IMR-90 (cell line): Measurements from ENCODE around the gene PPP2R2D. TPM values are rescaled to one million over a fixed set of nuclear protein-coding genes. Genes with fewer than 3 reads are reported as not detected.
A peak's percentile ranks its signal among the peaks of the same experiment; 100 is the strongest.

Experiments
- ATAC-seq: fragments of 200-7000 bp; cut with Tn5 transposase; 2 replicates; pipeline ENCODE4 v1.9.1; 2020; ENCODE audit warnings: low read depth, mild to moderate bottlenecking, moderate library complexity
- BruUV-seq: library from RNA; stranded (reverse); fragments of 400-500 nt; replicated peaks from 2 replicates; lab custom pipeline; 2021; lab: Mats Ljungman, UMichigan
- CTCF ChIA-PET: fragments of 300-600 bp; formaldehyde crosslinking; extraction: SDS; loops from one replicate; lab custom pipeline; 2021; ENCODE audit warnings: antibody characterized with exemption; lab: Yijun Ruan, JAX
- POLR2A ChIA-PET: fragments of 300-600 bp; sonication (Branson Sonifier 250); formaldehyde crosslinking; loops from one replicate; lab custom pipeline; 2022; ENCODE audit warnings: antibody characterized with exemption; ENCODE audit not compliant: unreplicated experiment; lab: Charles Lee
- DNase-seq: peaks from one replicate; pipeline ENCODE4 v3.0.0; 2013
- H2AFZ ChIP-seq: replicated peaks from 2 replicates; pipeline ENCODE3; 2013; ENCODE audit warnings: low read length, mild to moderate bottlenecking; ENCODE audit not compliant: poor library complexity
- H2AK5ac ChIP-seq: 2 replicates; pipeline ENCODE4 v1.6.1; 2013; ENCODE audit warnings: low read depth, low read length, inconsistent platforms
- H2AK9ac ChIP-seq: replicated peaks from 2 replicates; pipeline ENCODE3; 2013; ENCODE audit warnings: mild to moderate bottlenecking, low read depth, low read length, moderate library complexity; ENCODE audit not compliant: poor library complexity
- H2BK120ac ChIP-seq: 2 replicates; pipeline ENCODE4 v1.6.1; 2013; ENCODE audit warnings: low read depth, low read length, inconsistent platforms
- H2BK15ac ChIP-seq: 3 replicates; pipeline ENCODE4 v1.6.1; 2013; ENCODE audit warnings: low read depth, low read length, inconsistent platforms
- H2BK20ac ChIP-seq: 2 replicates; pipeline ENCODE4 v1.6.1; 2013; ENCODE audit warnings: low read depth, mild to moderate bottlenecking, inconsistent platforms, low read length, moderate library complexity
- H2BK5ac ChIP-seq: 2 replicates; pipeline ENCODE4 v1.6.1; 2013; ENCODE audit warnings: mild to moderate bottlenecking, low read depth, low read length, inconsistent platforms; ENCODE audit not compliant: poor library complexity, severe bottlenecking
- H3K14ac ChIP-seq: replicated peaks from 2 replicates; pipeline ENCODE4 v1.6.1; 2013; ENCODE audit warnings: low read depth, low read length, inconsistent platforms
- H3K18ac ChIP-seq: 2 replicates; pipeline ENCODE4 v1.6.1; 2013; ENCODE audit warnings: low read depth, low read length, control low read depth
- H3K23ac ChIP-seq: 2 replicates; pipeline ENCODE4 v1.6.1; 2013; ENCODE audit warnings: low read depth, low read length, inconsistent platforms
- H3K27ac ChIP-seq: 2 replicates; pipeline ENCODE4 v1.5.1; 2013; ENCODE audit warnings: mild to moderate bottlenecking, control low read depth, low read length; ENCODE audit not compliant: insufficient read depth
- H3K27me3 ChIP-seq: 2 replicates; pipeline ENCODE4 v1.6.1; 2013; ENCODE audit warnings: low read length; ENCODE audit not compliant: control insufficient read depth, insufficient read depth
- H3K36me3 ChIP-seq: 2 replicates; pipeline ENCODE4 v1.6.1; 2013; ENCODE audit warnings: low read length, mixed read lengths; ENCODE audit not compliant: control insufficient read depth, insufficient read depth
- H3K4ac ChIP-seq: 2 replicates; pipeline ENCODE4 v1.6.1; 2013; ENCODE audit warnings: low read depth, low read length, inconsistent platforms
- H3K4me1 ChIP-seq: 2 replicates; pipeline ENCODE4 v1.6.1; 2013; ENCODE audit warnings: low read length, mixed read lengths; ENCODE audit not compliant: control insufficient read depth, insufficient read depth
- H3K4me2 ChIP-seq: 2 replicates; pipeline ENCODE4 v1.6.1; 2013; ENCODE audit warnings: low read depth, mild to moderate bottlenecking, control low read depth, low read length, moderate library complexity
- H3K4me3 ChIP-seq: 2 replicates; pipeline ENCODE4 v1.5.1; 2013; ENCODE audit warnings: low read depth, mild to moderate bottlenecking, control low read depth, low read length, moderate library complexity; ENCODE audit not compliant: insufficient read depth
- H3K56ac ChIP-seq: 2 replicates; pipeline ENCODE4 v1.6.1; 2013; ENCODE audit warnings: low read length, inconsistent platforms; ENCODE audit not compliant: insufficient read depth; ENCODE audit errors: extremely low read depth
- H3K79me1 ChIP-seq, 2 experiments: 2 replicates each; pipeline ENCODE4 v1.6.1; 2013; ENCODE audit warnings: low read length in 2 of 2, inconsistent platforms in 1 of 2, low read depth in 1 of 2
- H3K9ac ChIP-seq: 2 replicates; pipeline ENCODE4 v1.6.1; 2013; ENCODE audit warnings: low read depth, low read length, control low read depth
- H3K9me1 ChIP-seq: 2 replicates; pipeline ENCODE4 v1.6.1; 2013; ENCODE audit warnings: low read length, inconsistent platforms; ENCODE audit not compliant: insufficient read depth
- H3K9me3 ChIP-seq: 2 replicates; pipeline ENCODE4 v1.6.1; 2013; ENCODE audit warnings: low read length; ENCODE audit not compliant: control insufficient read depth, insufficient read depth
- H4K20me1 ChIP-seq: 2 replicates; pipeline ENCODE4 v1.6.1; 2013; ENCODE audit warnings: low read length, inconsistent platforms; ENCODE audit not compliant: insufficient read depth
- H4K5ac ChIP-seq: 2 replicates; pipeline ENCODE4 v1.6.1; 2013; ENCODE audit warnings: mild to moderate bottlenecking, low read depth, low read length, control low read depth
- H4K8ac ChIP-seq, 2 experiments: 2 replicates each; pipeline ENCODE4 v1.6.1; 2013; ENCODE audit warnings: low read depth in 2 of 2, low read length in 2 of 2, control low read depth in 1 of 2, inconsistent platforms in 1 of 2
- H4K91ac ChIP-seq: 2 replicates; pipeline ENCODE4 v1.6.1; 2013; ENCODE audit warnings: low read depth, low read length, inconsistent platforms; ENCODE audit not compliant: insufficient read depth
- MAFK ChIP-seq: IDR thresholded peaks from 2 replicates; pipeline ENCODE4 v1.6.1; 2012; ENCODE audit warnings: low read depth, low read length, improper control_type of control experiment
- WGBS, 2 experiments: methylation state at CpG; one replicate each; pipeline versions ENCODE4 v1.1.5 to v1.1.7; 2013; ENCODE audit warnings: missing lambda C conversion rate in 2 of 2; ENCODE audit not compliant: insufficient read length in 1 of 2; ENCODE audit errors: extremely low coverage in 2 of 2; 5-methylcytosine and 5-hydroxymethylcytosine counted together
- dilution Hi-C: fragments of 300-500 bp; cut with HindIII; formaldehyde crosslinking; loops from one replicate; pipeline ENCODE4 v1.14.3; 2018; ENCODE audit warnings: low sequenced_read_pairs; ENCODE audit not compliant: unreplicated experiment
- in situ Hi-C: fragments of 300-500 bp; cut with MboI; formaldehyde crosslinking; loops from 3 replicates; pipeline ENCODE4 v1.14.3; 2019; ENCODE audit warnings: low sequenced_read_pairs, inconsistent platforms, mixed read lengths
- intact Hi-C: fragments of 100-400 bp; cut with micrococcal nuclease; formaldehyde crosslinking; loops from 2 replicates; pipeline ENCODE4 v1.10.0; 2022
- polyA plus RNA-seq, 3 experiments: library from polyadenylated mRNA; depleted of rRNA; stranded (reverse); fragments of >200 nt; gene quantifications; 2 replicates each; pipeline ENCODE4 v1.2.3, GENCODE V29; 2012; ENCODE audit warnings: low replicate concordance in 1 of 3
- total RNA-seq: library from RNA; depleted of rRNA; stranded (reverse); fragments of >200 nt; gene quantifications from 2 replicates; pipeline ENCODE4 v1.2.3, GENCODE V29; 2012

Gene PPP2R2D
- total and polyA plus RNA-seq, 2 of the 4 experiments (the other 2 are of a cell fraction): 22.8 to 23.8 TPM

DNA sequence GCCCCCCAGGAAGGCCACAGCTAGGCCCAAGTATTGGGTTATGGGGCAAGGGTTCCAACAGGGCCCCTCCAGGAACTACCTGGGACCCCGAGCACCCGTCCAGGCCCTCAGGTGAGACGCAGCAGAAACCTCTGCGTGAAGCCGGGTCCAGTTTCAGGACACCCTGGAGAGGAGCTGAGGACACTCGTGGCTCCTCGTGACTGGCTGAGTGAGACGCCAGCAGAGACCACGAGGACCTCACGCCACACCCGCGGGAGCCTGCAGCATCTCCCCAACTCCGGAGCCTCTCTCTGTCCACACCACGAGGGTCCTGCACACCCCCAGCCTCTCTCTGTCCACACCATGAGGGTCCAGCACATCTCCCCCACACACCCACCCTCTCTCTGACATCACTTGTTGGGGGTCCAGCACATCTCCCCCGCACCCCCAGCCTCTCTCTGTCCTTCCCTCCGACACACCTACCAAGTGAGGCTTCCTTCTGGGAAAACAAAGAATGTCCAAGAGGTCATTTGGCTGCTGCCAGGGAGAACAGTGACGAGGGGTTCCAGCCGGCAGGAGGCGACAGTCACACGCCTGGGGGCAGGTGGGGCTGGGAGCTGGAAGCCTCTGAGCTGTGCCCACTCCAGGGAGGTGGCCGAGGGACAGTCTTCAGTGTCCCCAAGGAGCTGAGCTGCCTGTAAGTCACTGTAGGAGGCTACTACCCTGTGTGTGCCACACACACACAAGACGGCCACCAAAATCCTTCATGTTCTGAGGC is 46.1 kb upstream of the PPP2R2D start:
- dilution Hi-C loops: no loop called here
- no TSS peak for BruUV-seq
- TF ChIP-seq MAFK: no peak

More for the DNA sequence above, 46.1 kb upstream of the PPP2R2D start:
- in situ Hi-C loops (no loop called here), intact Hi-C loops (no loop called here)
- H4K8ac ChIP-seq: no peak overlapping the region
- H3K9me3 ChIP-seq: peaks cover 21% of the 10 kb centered on the region
- H2AK5ac ChIP-seq: no peak overlapping the region
- H3K9ac ChIP-seq: no peak overlapping the region
- no peak overlapping the region for H3K4ac ChIP-seq
- H3K23ac ChIP-seq: no peak overlapping the region
- no peaks in the 10 kb centered on the region for H3K36me3 ChIP-seq
- H2AFZ ChIP-seq: peak overlapping the region; percentile 21
- no peak overlapping the region for H4K5ac ChIP-seq
- no peak overlapping the region for H2BK120ac ChIP-seq
- H3K14ac ChIP-seq: no peak overlapping the region
- no peak overlapping the region for H2BK15ac ChIP-seq
- no peak overlapping the region for H2BK5ac ChIP-seq
- H3K27ac ChIP-seq: no peak overlapping the region
- H3K27me3 ChIP-seq: no peaks in the 10 kb centered on the region
- DNase-seq (no peak), ATAC-seq (no peak)
- no peak overlapping the region for H3K4me2 ChIP-seq
- H3K18ac ChIP-seq: no peak overlapping the region
- H3K4me1 ChIP-seq: no peaks in the 10 kb centered on the region
- no peaks in the 10 kb centered on the region for H3K9me1 ChIP-seq
- no peaks in the 10 kb centered on the region for H3K79me1 ChIP-seq
- no peak overlapping the region for H3K4me3 ChIP-seq
- POLR2A ChIA-PET: no interaction called here
- H4K20me1 ChIP-seq: no peaks in the 10 kb centered on the region
- H3K56ac ChIP-seq: no peak overlapping the region
- WGBS, 2 experiments: 71% methylated on average over 12 of the region's 22 CpGs; no CpG with 5 or more reads in 1 of the 2 experiments
- no peak overlapping the region for H2AK9ac ChIP-seq
- no peak overlapping the region for H2BK20ac ChIP-seq
- H4K91ac ChIP-seq: no peak overlapping the region
- CTCF ChIA-PET: no interaction called here
